Stimulated activated CD4-positive, alpha-beta T cell treated with anti-CD3 and anti-CD28 coated beads, Interleukin-1b, Interleukin-23, amount 100 ng/mL, for 4 hours (primary cell): Measurements from ENCODE around the gene PACSIN1.
A peak's percentile ranks its signal among the peaks of the same experiment; 100 is the strongest.

Source experiments
- DNase-seq, 2 donors: peaks; one replicate each; pipeline ENCODE4 v3.0.0-alpha.2; 2020; ENCODE audit warnings: low read depth in 2 of 2

PACSIN1 gene

DNA sequence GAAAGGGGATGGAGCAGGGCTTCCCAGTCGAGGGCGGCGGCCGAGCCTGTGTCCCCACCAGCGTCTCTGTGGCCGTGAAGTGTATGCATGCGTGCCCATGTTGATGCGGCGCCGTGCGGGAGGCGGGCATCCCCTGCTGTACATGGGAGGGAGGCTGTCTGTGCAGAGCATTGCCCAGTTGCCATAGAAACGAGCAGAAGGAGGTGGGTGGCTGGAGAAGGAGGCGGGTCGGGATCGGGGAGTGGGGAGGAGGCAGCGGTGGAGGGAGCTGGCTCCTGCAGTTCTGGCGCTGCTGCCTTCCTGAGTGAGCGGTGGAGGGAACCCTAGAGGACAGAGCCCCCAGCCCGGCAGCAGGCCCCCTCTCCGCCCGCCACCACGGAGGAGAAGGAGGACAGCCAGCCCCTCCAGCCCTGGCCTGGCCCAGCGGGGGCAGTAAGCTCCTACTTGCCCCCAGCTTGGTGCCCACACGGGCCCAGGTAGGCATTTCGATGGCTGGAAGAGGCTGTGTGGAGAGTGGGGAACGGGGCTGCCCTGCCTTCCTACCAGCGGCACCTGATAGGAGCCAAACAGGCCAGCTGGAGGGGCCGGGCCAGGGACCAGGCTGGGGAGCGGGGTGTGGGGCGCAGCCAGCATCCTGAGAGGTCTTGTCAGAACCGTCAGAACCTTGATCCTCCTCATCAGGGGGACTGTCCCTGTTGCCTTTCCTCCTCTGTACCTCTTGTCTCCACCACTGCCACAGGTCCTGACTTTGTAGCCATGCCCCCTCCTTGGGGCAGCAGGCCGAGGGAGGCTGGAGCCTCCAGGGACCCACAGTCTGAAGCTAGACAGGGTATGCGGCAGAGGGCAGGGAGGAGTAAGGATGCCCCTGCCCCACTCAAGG, 49.0 kb downstream of the PACSIN1 start:
- no peak for DNase-seq

GRCh38 chr6:34515473-34516387, 49.9 kb downstream of the PACSIN1 start:
- DNase-seq: no peak

GRCh38 chr6:34516391-34517324, 50.8 kb downstream of the PACSIN1 start:
- DNase-seq: no peak

- DNase-seq: no peak
Observed at GRCh38 chr6:34517461-34517881, 51.6 kb downstream of the PACSIN1 start.

- DNase-seq: no peak
Observed at GRCh38 chr6:34517966-34518365, 52.1 kb downstream of the PACSIN1 start.

GRCh38 chr6:34518669-34519365, 52.9 kb downstream of the PACSIN1 start:
- DNase-seq: no peak

DNA sequence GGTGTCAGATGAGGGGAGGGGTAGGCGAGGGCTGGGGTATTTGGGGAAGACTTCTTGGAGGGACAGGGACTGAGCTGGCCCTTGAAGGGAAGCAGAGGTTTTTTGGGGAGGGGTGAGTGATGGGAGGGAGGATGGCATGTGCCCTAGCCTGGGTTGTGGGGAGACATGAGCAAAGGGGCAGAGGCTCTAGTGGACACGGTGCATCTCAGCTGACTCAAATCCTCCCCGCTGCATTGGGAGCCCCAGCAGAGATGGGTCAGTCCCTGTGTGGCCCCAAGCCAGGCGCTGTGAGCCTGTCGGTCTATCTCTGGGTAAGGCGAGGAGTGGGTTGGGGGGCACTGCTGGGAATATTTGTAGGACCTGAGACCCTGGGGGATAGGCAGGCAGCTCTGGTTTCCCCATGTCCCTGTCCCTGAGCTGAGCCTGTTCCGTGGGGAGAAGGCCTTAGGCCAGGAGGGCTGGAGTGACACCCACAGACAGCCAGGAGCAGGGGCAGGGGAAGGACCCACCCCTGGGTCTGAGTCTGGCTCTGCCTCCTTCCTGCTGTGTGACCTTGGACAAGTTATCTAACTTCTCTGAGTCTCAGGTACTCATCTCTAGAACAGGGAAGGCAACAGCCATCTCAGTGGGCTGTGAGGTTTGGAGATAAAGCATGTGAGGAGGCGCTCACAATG, 54.2 kb downstream of the PACSIN1 start:
- no peak for DNase-seq

DNA sequence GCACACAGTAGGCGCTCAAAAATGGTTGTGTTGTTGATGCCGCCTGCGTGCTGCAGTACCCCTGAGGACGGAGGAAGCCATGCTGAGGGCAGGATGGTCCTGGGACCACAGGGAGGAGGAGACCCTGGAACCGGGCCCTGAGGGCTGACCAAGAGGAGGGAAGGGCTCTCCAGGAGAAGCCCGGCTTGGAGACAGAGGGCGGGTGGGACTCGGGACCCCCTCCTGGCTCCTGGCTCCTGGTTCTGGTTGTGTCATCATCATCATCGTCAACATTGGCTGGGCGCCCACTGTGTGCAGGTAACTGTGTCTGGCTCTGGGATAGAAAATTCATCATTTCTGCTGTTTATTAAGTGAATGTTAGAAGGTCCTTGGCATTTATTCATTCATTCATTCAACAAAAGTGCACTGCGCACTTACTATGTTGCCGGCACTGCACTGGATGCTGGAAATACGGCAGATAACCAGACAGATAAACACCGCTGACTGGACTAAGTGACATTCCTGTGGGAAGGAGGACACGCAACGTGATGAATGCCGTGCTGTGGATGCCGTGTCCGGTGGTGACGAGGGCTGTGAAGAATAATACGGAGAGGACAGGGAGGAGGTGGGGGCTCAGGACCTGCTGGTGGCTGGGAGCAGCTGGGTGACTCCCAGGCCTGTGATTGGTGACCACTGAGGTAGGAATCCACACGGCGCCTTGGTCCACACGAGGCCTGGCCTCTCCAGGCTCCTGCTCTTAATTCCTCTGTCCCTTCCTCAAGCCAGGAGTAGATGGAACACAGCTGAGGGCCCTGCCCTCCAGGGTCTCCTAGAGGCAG, 55.0 kb downstream of the PACSIN1 start:
- no peak for DNase-seq

- DNase-seq: no peak
Observed at GRCh38 chr6:34521463-34522285, 55.8 kb downstream of the PACSIN1 start.

- no peak for DNase-seq
Observed at GRCh38 chr6:34522761-34523160, 56.9 kb downstream of the PACSIN1 start.

GRCh38 chr6:34523441-34524206, 57.7 kb downstream of the PACSIN1 start:
- DNase-seq: no peak

- DNase-seq: no peak
Observed at GRCh38 chr6:34524499-34524898, 58.6 kb downstream of the PACSIN1 start.

DNA sequence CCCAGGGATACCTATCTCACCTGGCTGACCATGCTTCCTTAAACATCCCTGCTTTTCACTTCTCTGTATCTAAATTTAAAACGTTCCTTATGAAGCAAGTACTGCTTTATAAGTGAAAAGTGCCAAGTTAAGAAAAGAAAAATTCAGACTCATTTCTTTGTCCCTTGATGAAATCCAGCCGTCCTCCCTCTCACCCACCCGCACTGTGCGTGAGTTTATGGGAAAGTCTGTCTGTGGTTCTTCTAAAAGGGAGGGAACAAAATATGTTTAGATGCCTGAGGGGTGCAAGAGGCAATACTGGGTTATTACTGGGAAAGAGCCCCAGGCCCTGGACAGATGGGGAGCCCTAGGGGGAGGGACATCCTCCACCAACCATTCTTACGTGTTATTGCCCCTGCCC, 59.1 kb downstream of the PACSIN1 start:
- DNase-seq: no peak

- no peak for DNase-seq
Observed at GRCh38 chr6:34525431-34526175, 59.7 kb downstream of the PACSIN1 start.

DNA sequence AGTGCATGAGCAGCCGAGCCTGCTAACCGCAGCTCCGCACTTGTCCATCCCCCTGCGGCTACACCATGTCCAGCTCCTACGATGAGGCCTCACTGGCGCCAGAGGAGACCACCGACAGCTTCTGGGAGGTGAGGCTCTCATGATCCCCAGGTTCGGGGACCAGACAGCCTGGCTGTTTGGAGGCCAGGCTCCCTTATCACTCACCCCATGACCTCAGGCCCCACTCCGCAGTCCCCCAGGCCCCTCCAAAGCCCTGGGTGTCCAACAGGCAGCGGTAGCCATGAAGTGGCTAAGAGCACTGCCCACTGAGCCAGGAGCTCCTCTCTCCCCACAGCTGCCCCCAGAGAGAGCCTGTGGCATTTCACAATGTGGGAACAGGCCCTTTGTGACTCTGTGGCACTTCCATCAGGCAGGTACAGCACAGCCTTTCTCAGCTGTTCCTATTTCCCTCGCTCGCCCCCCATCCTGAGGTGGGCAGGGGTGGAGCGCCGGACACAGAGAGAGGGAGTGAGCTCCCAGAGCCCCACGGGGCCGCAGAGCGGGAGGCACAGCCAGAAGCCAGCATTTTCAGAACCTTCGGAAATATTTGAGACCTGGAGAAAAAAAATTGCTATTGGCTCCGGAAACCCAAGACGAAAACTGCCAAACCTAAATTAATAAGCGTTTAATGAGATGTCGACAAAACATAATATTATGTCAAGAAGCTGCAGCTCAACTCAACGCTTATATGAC, 60.5 kb downstream of the PACSIN1 start:
- DNase-seq: no peak

DNA sequence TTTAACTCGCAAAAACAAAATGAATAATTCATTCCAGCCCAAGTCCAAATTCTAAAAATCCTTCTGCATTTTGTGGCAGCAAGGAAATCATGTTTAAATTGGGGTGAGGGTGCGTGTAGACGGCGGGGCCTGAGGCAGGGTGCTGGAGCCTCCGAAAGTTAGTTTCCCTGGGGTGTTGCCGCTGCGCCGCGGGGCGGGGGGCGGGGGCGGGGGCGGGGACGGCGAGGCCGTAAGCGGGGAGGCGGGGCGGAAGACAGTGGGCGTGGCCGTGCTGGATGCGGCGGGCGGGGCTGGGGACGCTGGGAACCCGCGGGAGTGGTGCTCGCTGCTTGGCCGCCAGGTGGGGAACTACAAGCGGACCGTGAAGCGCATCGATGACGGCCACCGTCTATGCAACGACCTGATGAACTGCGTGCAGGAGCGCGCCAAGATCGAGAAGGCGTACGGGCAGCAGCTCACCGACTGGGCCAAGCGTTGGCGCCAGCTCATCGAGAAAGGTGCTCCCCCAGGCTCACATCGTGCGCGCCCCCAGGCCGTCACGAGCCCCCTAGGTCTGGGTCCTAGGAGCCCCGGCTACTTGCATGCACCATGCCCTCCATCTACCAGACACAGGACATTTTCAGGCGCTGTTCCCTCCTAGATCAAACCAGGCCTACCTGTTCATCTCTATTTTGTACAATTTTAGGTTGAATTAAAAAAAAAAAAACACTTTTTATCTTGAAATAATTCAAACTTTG, 61.3 kb downstream of the PACSIN1 start:
- peak; percentile 97 to 98 for DNase-seq
